PFSK-1 (cell line): Measurements from ENCODE around the gene GAS7.

Experiments used
- FOXP2 ChIP-seq: optimal IDR thresholded peaks from 2 replicates; pipeline ENCODE3; 2011; ENCODE audit warnings: borderline replicate concordance, control low read depth, inconsistent platforms; ENCODE audit not compliant: insufficient read depth; ENCODE audit errors: extremely low read length, extremely low read depth
- POLR2AphosphoS5 ChIP-seq: IDR thresholded peaks from 2 replicates; pipeline ENCODE4 v1.6.1; 2012; ENCODE audit warnings: low read depth, mild to moderate bottlenecking, control low read depth, low read length, moderate library complexity
- SIN3A ChIP-seq: IDR thresholded peaks from 2 replicates; pipeline ENCODE4 v1.6.1; 2012; ENCODE audit warnings: mild to moderate bottlenecking, low read length, moderate library complexity, borderline replicate concordance; ENCODE audit not compliant: insufficient read depth
- TAF1 ChIP-seq: IDR thresholded peaks from 2 replicates; pipeline ENCODE4 v1.6.1; 2012; ENCODE audit warnings: low read length, control low read depth, borderline replicate concordance; ENCODE audit not compliant: insufficient read depth
- TF ChIP-seq, protein P1 (sequence below), 2 experiments: IDR thresholded peaks; 2 replicates each; pipeline versions ENCODE4 v1.6.1 to v1.8.0; 2011 to 2012; ENCODE audit warnings: low read depth in 2 of 2, low read length in 2 of 2, control low read depth in 1 of 2, inconsistent platforms in 1 of 2, mild to moderate bottlenecking in 1 of 2, moderate library complexity in 1 of 2; ENCODE audit not compliant: insufficient read depth in 1 of 2

GAS7 gene

DNA sequence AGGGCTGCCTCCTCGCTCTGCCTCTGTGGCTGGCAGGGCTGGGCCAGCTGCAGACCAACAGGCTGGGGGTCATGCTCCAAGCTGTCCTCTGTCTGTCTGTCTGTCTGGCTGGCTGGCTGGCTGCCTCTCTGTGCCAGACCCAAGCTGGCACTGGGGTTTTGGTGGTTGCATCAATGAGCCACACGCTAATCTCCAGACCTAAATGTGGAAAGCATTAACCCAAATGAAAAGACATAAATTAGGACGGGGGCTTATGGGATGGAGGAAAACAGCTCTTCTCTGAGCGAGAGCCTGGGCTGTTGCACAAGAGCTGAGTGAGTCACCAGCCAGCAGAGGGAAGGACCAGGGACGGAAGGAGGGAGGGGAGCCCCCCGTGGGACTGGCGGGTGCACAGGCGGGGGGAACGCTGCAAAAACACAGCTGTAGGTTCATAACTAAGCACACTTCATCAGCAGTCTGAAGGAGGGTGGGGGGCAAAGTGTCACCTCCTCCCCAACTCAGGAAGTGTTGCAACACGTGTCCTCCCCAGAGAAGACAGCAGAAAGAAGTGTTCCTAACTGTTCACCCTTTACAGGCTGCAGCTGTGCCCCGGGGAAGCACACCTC is 83.4 kb downstream of the GAS7 start:
- TF ChIP-seq FOXP2 (peak; percentile 87), POLR2AphosphoS5 (no peak), TAF1 (no peak), SIN3A (no peak)
- TF ChIP-seq, protein P1, sequence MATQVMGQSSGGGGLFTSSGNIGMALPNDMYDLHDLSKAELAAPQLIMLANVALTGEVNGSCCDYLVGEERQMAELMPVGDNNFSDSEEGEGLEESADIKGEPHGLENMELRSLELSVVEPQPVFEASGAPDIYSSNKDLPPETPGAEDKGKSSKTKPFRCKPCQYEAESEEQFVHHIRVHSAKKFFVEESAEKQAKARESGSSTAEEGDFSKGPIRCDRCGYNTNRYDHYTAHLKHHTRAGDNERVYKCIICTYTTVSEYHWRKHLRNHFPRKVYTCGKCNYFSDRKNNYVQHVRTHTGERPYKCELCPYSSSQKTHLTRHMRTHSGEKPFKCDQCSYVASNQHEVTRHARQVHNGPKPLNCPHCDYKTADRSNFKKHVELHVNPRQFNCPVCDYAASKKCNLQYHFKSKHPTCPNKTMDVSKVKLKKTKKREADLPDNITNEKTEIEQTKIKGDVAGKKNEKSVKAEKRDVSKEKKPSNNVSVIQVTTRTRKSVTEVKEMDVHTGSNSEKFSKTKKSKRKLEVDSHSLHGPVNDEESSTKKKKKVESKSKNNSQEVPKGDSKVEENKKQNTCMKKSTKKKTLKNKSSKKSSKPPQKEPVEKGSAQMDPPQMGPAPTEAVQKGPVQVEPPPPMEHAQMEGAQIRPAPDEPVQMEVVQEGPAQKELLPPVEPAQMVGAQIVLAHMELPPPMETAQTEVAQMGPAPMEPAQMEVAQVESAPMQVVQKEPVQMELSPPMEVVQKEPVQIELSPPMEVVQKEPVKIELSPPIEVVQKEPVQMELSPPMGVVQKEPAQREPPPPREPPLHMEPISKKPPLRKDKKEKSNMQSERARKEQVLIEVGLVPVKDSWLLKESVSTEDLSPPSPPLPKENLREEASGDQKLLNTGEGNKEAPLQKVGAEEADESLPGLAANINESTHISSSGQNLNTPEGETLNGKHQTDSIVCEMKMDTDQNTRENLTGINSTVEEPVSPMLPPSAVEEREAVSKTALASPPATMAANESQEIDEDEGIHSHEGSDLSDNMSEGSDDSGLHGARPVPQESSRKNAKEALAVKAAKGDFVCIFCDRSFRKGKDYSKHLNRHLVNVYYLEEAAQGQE (IDR thresholded peaks at IDR 0.05; ENCODE audit: insufficient read depth in 1 of 2, low read depth in 2 of 2, low read length in 2 of 2) = no peak

DNA sequence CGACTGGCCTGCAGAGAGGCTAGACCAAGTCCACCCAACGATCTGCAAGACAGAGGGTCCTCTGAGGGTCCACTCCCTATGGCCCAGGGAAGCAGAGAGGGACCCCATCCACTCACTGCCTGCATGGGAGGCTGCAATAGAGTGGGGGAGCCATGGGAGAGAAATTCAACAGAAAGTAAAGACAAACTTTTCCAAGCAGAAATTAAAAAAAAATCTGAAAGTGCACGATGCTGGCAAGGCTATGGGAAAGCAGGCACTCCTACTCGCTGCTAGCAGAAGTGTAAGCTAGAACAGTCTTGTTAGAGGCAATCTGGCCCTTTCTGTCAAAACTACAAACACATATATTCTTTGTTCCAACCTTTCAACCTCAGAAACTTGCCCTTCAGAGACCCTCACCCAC is 85.4 kb downstream of the GAS7 start:
- TF ChIP-seq TAF1 = no peak
- TF ChIP-seq FOXP2 = no peak
- TF ChIP-seq, protein P1 (IDR thresholded peaks at IDR 0.05; ENCODE audit: insufficient read depth in 1 of 2, low read depth in 2 of 2, low read length in 2 of 2) = no peak
- no peak for TF ChIP-seq POLR2AphosphoS5
- TF ChIP-seq SIN3A = no peak

- TF ChIP-seq, protein P1 (IDR thresholded peaks at IDR 0.05; ENCODE audit: insufficient read depth in 1 of 2, low read depth in 2 of 2, low read length in 2 of 2) = no peak
- TF ChIP-seq FOXP2 = no peak
- TF ChIP-seq TAF1 = no peak
- no peak for TF ChIP-seq SIN3A
- no peak for TF ChIP-seq POLR2AphosphoS5
Measured at GRCh38 chr17:10111907-10112452, 86.4 kb downstream of the GAS7 start.

GRCh38 chr17:10109146-10109545 is 89.3 kb downstream of the GAS7 start:
- TF ChIP-seq TAF1 = no peak
- TF ChIP-seq FOXP2 = no peak
- TF ChIP-seq SIN3A = no peak
- TF ChIP-seq POLR2AphosphoS5 = no peak

DNA sequence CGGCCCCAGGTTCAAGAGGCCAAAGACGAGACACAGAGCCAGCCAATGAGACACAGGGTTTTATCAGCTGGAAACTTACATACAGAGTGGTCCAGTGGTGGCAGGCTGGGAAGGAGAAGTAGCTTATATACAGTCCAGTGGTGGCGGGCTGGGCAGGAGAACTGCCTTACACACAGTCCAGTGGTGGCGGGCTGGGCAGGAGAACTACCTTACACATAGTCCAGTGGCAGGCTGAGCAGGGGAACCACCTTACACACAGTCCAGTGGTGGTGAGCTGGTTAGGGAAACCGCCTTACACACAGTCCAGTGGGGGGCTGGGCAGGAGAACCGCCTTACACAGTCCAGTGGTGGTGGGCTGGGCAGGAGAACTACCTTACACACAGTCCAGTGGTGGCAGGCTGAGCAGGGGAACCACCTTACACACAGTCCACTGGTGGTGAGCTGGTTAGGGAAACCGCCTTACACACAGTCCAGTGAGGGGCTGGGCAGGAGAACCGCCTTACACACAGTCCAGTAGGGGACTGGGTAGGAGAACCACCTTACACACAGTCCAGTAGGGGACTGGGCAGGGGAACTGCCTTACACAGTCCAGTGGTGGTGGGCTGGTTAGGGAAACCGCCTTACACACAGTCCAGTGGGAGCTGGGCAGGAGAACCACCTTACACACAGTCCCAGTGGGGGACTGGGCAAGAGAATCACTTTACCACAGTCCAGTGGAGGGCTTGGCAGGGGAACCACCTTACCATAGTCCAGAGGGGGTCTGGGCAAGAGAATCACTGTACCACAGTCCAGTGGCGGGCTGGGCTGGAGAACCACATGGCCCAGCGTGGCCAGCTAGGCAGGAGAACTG is 90.9 kb downstream of the GAS7 start:
- no peak for TF ChIP-seq SIN3A
- TF ChIP-seq TAF1 = no peak
- TF ChIP-seq, protein P1 (IDR thresholded peaks at IDR 0.05; ENCODE audit: insufficient read depth in 1 of 2, low read depth in 2 of 2, low read length in 2 of 2) = no peak
- TF ChIP-seq POLR2AphosphoS5 = no peak
- no peak for TF ChIP-seq FOXP2
